ENCODE measurements around the gene MRPS11. TPM values are rescaled to one million over a fixed set of nuclear protein-coding genes. Genes with fewer than 3 reads are reported as not detected.

MRPS11 gene
- total and polyA plus RNA-seq, 9 of the 15 experiments (the other 6 are each of a cell fraction or from before 2014, with no cell fraction given): 28.3 to 83.2 (median 53.1) TPM

DNA sequence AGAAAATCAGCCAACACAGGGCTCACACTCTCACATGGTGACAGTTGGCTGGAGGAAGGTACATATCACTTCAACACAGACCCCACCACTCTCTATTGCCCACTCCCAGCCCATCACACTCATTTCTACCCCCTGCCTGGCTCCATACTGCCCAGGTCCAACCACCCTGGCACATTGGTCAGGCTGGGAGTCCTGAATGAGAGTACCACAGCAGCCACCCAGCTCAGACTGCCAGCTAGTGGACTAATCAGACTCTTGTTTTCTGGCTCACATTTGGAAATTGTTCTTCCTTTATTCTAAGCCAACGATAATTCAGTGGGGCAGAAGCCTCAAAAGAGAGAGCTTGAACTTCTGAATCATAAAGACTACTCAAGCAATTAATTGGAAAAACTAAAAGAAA lies 20.3 kb upstream of the MRPS11 start:
- in situ Hi-C loops (cut with MboI) (no loop called here), intact Hi-C loops (cut with micrococcal nuclease) (no loop called here)
- Histone ChIP-seq H3K4me1 (replicated peaks in 1 of 2; ENCODE audit: control insufficient read depth in 2 of 2, insufficient read depth in 2 of 2, low read length in 2 of 2) (no peaks in the 10 kb centered on the region), H4K20me1 (replicated peaks; ENCODE audit: control insufficient read depth, insufficient read depth, low read length) (no peaks in the 10 kb centered on the region), H3K9me1 (ENCODE audit: control insufficient read depth, insufficient read depth, low read length) (no peaks in the 10 kb centered on the region), H3K9me3 (replicated peaks; ENCODE audit: control insufficient read depth, insufficient read depth, low read depth, low read length) (no peaks in the 10 kb centered on the region), H2AFZ (ENCODE audit: low read depth, low read length) (no peak overlapping the region), H3K27me3 (ENCODE audit: control insufficient read depth in 2 of 2, insufficient read depth in 2 of 2, low read length in 2 of 2) (peaks cover 4 to 6% of the 10 kb centered on the region in 2 experiments; a peak in 2 of 5 replicates), H3K4me3 (no peak overlapping the region), H3K9ac (ENCODE audit: insufficient read depth in 1 of 2, low read depth in 2 of 2, low read length in 2 of 2) (no peak overlapping the region), H3K27ac (ENCODE audit: extremely low read depth, low read depth, low read length) (no peak overlapping the region), H3K36me3 (ENCODE audit: control insufficient read depth, insufficient read depth, low read length) (no peaks in the 10 kb centered on the region), H3K79me2 (ENCODE audit: control insufficient read depth, insufficient read depth, low read length) (no peaks in the 10 kb centered on the region), H3K4me2 (ENCODE audit: insufficient read depth, low read length) (no peak overlapping the region)
- ATAC-seq (no peak), FAIRE-seq (no peak), DNase-seq (ENCODE audit: extremely low read depth in 1 of 4, low spot score in 3 of 4) (no peak)
- BruUV-seq (replicated peaks): no TSS peak
- CTCF ChIA-PET (ENCODE audit: low intra/inter-chr PET ratio): no interaction called here
- 0% methylated on average over 1 of the region's 1 CpG for WGBS (ENCODE audit: insufficient coverage, low coverage, missing lambda C conversion rate)
- POLR2A ChIA-PET: no interaction called here
- TF ChIP-seq, protein P1, sequence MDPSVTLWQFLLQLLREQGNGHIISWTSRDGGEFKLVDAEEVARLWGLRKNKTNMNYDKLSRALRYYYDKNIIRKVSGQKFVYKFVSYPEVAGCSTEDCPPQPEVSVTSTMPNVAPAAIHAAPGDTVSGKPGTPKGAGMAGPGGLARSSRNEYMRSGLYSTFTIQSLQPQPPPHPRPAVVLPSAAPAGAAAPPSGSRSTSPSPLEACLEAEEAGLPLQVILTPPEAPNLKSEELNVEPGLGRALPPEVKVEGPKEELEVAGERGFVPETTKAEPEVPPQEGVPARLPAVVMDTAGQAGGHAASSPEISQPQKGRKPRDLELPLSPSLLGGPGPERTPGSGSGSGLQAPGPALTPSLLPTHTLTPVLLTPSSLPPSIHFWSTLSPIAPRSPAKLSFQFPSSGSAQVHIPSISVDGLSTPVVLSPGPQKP (CRISPR knock-in tag; IDR thresholded peaks at IDR 0.05): no peak
- no peak for TF ChIP-seq ZNF695 (CRISPR knock-in tag; IDR thresholded peaks at IDR 0.05)
- no peak for TF ChIP-seq NFRKB (IDR thresholded peaks at IDR 0.05; ENCODE audit: low read depth)
- TF ChIP-seq ZNF146 (CRISPR knock-in tag; IDR thresholded peaks at IDR 0.05; ENCODE audit: unreplicated experiment): no peak
- no peak for TF ChIP-seq HNRNPUL1 (IDR thresholded peaks at IDR 0.05; ENCODE audit: low read length)
- TF ChIP-seq POLR3A (IDR thresholded peaks at IDR 0.05; ENCODE audit: borderline replicate concordance, extremely low read depth, insufficient read depth, insufficient read length): no peak
- TF ChIP-seq FOXM1 (IDR thresholded peaks at IDR 0.05; ENCODE audit: low read depth): no peak
- TF ChIP-seq FOXM1 (CRISPR knock-in tag; IDR thresholded peaks at IDR 0.05; ENCODE audit: low read depth): no peak
- TF ChIP-seq KLF13 (tag; IDR thresholded peaks at IDR 0.05; ENCODE audit: borderline replicate concordance, low read depth): no peak

All from K562 (cell line).